HepG2 (cell line): ENCODE measurements around the gene ZFP69B. TPM values are rescaled to one million over a fixed set of nuclear protein-coding genes. Genes with fewer than 3 reads are reported as not detected.
A peak's percentile ranks its signal among the peaks of the same experiment; 100 is the strongest.

Experiments
- BCL3 ChIP-seq: sonication (generic); formaldehyde crosslinking; IDR thresholded peaks from 2 replicates; pipeline ENCODE4 v1.5.1; 2020; ENCODE audit warnings: mild to moderate bottlenecking, missing genetic modification reagents, moderate library complexity
- CBX1 ChIP-seq: IDR thresholded peaks from one replicate; pipeline ENCODE4 v1.6.1; 2016; ENCODE audit warnings: antibody characterized with exemption, low read depth
- HIC2 ChIP-seq: sonication (generic); formaldehyde crosslinking; IDR thresholded peaks from 2 replicates; pipeline ENCODE4 v1.9.0; 2022; ENCODE audit warnings: low read depth, missing genetic modification reagents
- KIAA2018 ChIP-seq: sonication (generic); formaldehyde crosslinking; IDR thresholded peaks from 2 replicates; pipeline ENCODE4 v1.5.0; 2020; ENCODE audit warnings: mild to moderate bottlenecking, missing genetic modification reagents, borderline replicate concordance
- MAX ChIP-seq: IDR thresholded peaks from 2 replicates; pipeline ENCODE4 v1.6.1; 2012; ENCODE audit warnings: inconsistent platforms
- MXI1 ChIP-seq: IDR thresholded peaks from 3 replicates; pipeline ENCODE4 v1.6.1; 2012; ENCODE audit warnings: low read depth, low read length, inconsistent platforms, borderline replicate concordance
- MYNN ChIP-seq: sonication (generic); formaldehyde crosslinking; IDR thresholded peaks from 2 replicates; pipeline ENCODE4 v1.4.0; 2020; ENCODE audit warnings: mild to moderate bottlenecking, low read depth, missing genetic modification reagents
- RFXAP ChIP-seq: sonication (generic); formaldehyde crosslinking; IDR thresholded peaks from 2 replicates; pipeline ENCODE4 v1.4.0; 2020; ENCODE audit warnings: missing genetic modification reagents, borderline replicate concordance
- ZNF580 ChIP-seq: IDR thresholded peaks from 2 replicates; pipeline ENCODE4 v1.6.1; 2016; ENCODE audit warnings: low read depth, borderline replicate concordance
- ZNF687 ChIP-seq: sonication (generic); formaldehyde crosslinking; IDR thresholded peaks from 2 replicates; pipeline ENCODE4 v1.5.1; 2020; ENCODE audit warnings: mild to moderate bottlenecking, missing genetic modification reagents, moderate library complexity
- polyA plus RNA-seq, 8 experiments: library from polyadenylated mRNA; depleted of rRNA in 3 of 8; stranded (reverse) in 7 of 8; unstranded in 1 of 8; fragments of >200 nt; fragmentation: Illumina TruSeq in 4 of 8; extraction: Trizol in 4 of 8; gene quantifications; 2 replicates each; pipeline versions ENCODE4 v1.2.1 to v1.2.3, GENCODE V29; 2011 to 2016; ENCODE audit warnings: low read depth in 4 of 8, missing spikeins in 1 of 8, mixed read lengths in 1 of 8; ENCODE audit not compliant: insufficient read depth in 1 of 8
- total RNA-seq, 5 experiments: library from RNA; depleted of rRNA; stranded (reverse); fragments of >200 nt; fragmentation: Illumina TruSeq; extraction: Trizol; gene quantifications; 2 replicates each; pipeline ENCODE4 v1.2.3, GENCODE V29; 2016; ENCODE audit warnings: low read depth in 1 of 5

ZFP69B gene
- total and polyA plus RNA-seq, 2 of the 13 experiments (the other 11 are each of a cell fraction or from before 2014, with no cell fraction given) = 4.6 to 7.7 TPM

GRCh38 chr1:40476924-40477677 lies 26.8 kb downstream of the ZFP69B start, which contains the start of gene ZFP69 (continued):
- TF ChIP-seq ZNF687 (CRISPR knock-in tag) = peak; percentile 85
- no peak for TF ChIP-seq ZNF580 (CRISPR knock-in tag)
- no peak for TF ChIP-seq MYNN (CRISPR knock-in tag)
- peak; percentile 28; the same call in 1 of the 2 replicates for TF ChIP-seq BCL3
- TF ChIP-seq KIAA2018 (CRISPR knock-in tag) = no peak
- TF ChIP-seq RFXAP = no peak
- TF ChIP-seq CBX1 = no peak
- peak; percentile 32; the same call in 1 of the 3 replicates for TF ChIP-seq MXI1
- peak; percentile 84 for TF ChIP-seq MAX
- TF ChIP-seq HIC2 = no peak
